SK-N-MC (cell line): Measurements from ENCODE around the gene MOGAT1.
A peak's percentile ranks its signal among the peaks of the same experiment; 100 is the strongest.

Experiments used
- DNase-seq: peaks from one replicate; pipeline ENCODE4 v3.0.0-alpha.2; 2011; ENCODE audit warnings: low read depth, low spot score
- H3K27ac ChIP-seq: fragments of 200-600 bp; sonication (generic); 2 replicates; pipeline ENCODE4 v1.5.1; 2016; ENCODE audit warnings: mixed run types
- H3K36me3 ChIP-seq: fragments of 200-600 bp; sonication (generic); 2 replicates; pipeline ENCODE4 v1.6.1; 2017; ENCODE audit warnings: antibody characterized with exemption, low read length, mixed read lengths; ENCODE audit not compliant: insufficient read depth
- H3K4me3 ChIP-seq: fragments of 200-600 bp; sonication (generic); 2 replicates; pipeline ENCODE4 v1.5.1; 2016
- H3K9ac ChIP-seq: fragments of 200-600 bp; sonication (generic); 2 replicates; pipeline ENCODE4 v1.8.0; 2017; ENCODE audit warnings: mixed run types, mixed read lengths; ENCODE audit not compliant: insufficient read length
- H3K9me3 ChIP-seq: fragments of 200-600 bp; sonication (generic); 2 replicates; pipeline ENCODE4 v1.6.1; 2017; ENCODE audit warnings: low read depth, mild to moderate bottlenecking, antibody characterized with exemption, low read length, moderate library complexity, mixed read lengths
- EZH2 ChIP-seq: fragments of 200-600 bp; sonication (generic); IDR thresholded peaks from one replicate; pipeline ENCODE4 v1.6.1; 2017; ENCODE audit warnings: antibody characterized with exemption
- FOXP2 ChIP-seq: optimal IDR thresholded peaks from 2 replicates; pipeline ENCODE3; 2011; ENCODE audit warnings: mild to moderate bottlenecking, moderate library complexity; ENCODE audit not compliant: insufficient read depth; ENCODE audit errors: extremely low read length, control extremely low read depth
- POLR2AphosphoS5 ChIP-seq: IDR thresholded peaks from 2 replicates; pipeline ENCODE4 v1.6.1; 2012; ENCODE audit warnings: mild to moderate bottlenecking, low read depth, low read length, borderline replicate concordance

Gene MOGAT1

GRCh38 chr2:222734703-222735014 lies 63.2 kb downstream of the MOGAT1 start:
- H3K27ac ChIP-seq, result no peak overlapping the region
- H3K9me3 ChIP-seq, result no peaks in the 10 kb centered on the region
- no peak overlapping the region for H3K9ac ChIP-seq
- no peak for DNase-seq
- no peak overlapping the region for H3K4me3 ChIP-seq
- no peak for TF ChIP-seq EZH2
- no peak for TF ChIP-seq POLR2AphosphoS5
- no peak for TF ChIP-seq FOXP2
- H3K36me3 ChIP-seq, result no peaks in the 10 kb centered on the region

- H3K4me3 ChIP-seq, result no peak overlapping the region
- no peak for DNase-seq
- H3K9ac ChIP-seq, result no peak overlapping the region
- H3K9me3 ChIP-seq, result no peaks in the 10 kb centered on the region
- no peaks in the 10 kb centered on the region for H3K36me3 ChIP-seq
- TF ChIP-seq EZH2 (no peak), FOXP2 (no peak), POLR2AphosphoS5 (no peak)
- H3K27ac ChIP-seq, result no peak overlapping the region
Measured at GRCh38 chr2:222736301-222736700, 64.8 kb downstream of the MOGAT1 start.

DNA sequence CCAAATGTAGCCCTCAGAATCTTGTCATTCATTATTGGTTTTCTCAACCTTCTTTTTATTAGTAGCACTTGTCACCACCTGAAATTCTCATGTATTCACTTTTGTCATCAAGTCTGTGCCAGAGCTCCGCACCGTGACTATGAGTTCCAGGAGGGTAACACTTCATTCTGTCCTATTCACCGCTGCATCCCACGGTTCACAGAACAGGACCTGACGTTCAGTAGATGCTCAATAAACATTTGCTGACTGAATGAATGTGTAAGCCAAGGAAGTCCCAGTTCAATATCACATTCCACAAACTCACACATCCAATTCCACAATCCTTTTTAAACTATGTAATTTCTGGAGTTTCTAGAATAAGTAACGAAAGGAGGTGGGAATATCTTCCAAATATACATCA lies 65.5 kb downstream of the MOGAT1 start:
- TF ChIP-seq EZH2 (no peak), POLR2AphosphoS5 (no peak)
- Histone ChIP-seq H3K36me3 (no peaks in the 10 kb centered on the region), H3K4me3 (no peak overlapping the region), H3K9ac (no peak overlapping the region), H3K9me3 (no peaks in the 10 kb centered on the region), H3K27ac (no peak overlapping the region)
- no peak for DNase-seq

DNA sequence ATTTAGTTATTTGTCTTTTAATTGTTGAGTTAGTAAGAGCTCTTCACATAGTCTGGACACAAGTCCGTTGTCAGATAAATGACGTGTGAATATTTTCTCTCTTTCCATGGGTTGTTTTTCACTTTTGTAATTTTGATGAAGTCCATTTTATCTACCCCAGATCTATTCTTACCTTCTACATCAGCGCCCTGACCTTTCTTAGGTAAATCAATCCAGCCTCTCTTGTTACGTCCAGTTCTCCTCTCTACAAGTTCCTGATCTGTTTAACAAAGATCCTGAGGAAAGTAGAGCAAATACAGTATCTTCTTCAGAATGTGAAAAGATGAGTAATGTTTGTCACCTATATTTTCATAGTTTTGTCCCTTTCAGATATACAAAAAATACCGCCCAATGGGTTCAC lies 66.9 kb downstream of the MOGAT1 start:
- no peak overlapping the region for H3K27ac ChIP-seq
- no peak overlapping the region for H3K4me3 ChIP-seq
- H3K9ac ChIP-seq, result no peak overlapping the region
- H3K36me3 ChIP-seq, result no peaks in the 10 kb centered on the region
- H3K9me3 ChIP-seq, result no peaks in the 10 kb centered on the region
- no peak for DNase-seq
- TF ChIP-seq FOXP2, result no peak
- TF ChIP-seq EZH2, result no peak
- no peak for TF ChIP-seq POLR2AphosphoS5

DNA sequence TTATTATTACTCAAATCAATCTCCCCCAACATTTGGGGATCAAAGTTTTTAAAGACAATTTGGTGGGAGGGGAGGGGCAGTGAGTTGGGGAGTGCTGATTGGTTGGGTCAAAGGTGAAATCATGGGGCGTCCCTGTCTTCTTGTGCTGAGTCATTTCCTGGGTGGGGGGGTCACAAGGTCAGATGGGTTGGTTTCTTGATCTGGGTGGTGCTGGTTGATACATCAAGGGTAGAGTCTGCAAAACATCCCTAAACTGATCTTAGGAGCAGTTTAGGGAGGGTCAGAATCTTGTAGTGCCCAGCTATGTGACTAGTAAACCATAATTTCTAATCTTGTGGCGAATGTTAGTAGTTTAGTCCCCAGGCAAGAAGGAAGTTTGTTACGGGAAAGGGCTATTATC lies 67.4 kb downstream of the MOGAT1 start:
- no peak overlapping the region for H3K27ac ChIP-seq
- H3K9ac ChIP-seq, result no peak overlapping the region
- TF ChIP-seq EZH2 (no peak), POLR2AphosphoS5 (no peak), FOXP2 (no peak)

DNA sequence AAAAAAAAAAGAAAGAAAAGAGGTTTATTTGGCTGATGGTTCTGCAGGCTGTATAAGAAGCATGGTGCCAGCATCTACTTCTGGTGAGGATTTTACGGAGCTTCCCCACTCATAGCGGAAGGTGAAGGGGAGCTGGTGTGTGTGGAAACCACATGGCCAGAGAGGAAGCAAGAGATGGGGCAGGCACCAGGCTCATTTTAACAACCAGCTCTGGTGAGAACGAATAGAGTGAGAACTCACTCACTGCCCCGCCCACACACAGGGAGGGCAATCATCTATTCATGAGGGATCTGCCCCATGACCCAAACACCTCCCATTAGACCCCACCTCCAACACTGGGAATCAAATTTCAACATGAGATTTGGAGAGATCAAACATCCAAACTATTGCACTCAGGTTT lies 68.5 kb downstream of the MOGAT1 start:
- no peaks in the 10 kb centered on the region for H3K36me3 ChIP-seq
- no peak for DNase-seq
- no peak overlapping the region for H3K27ac ChIP-seq
- no peak overlapping the region for H3K4me3 ChIP-seq
- H3K9ac ChIP-seq, result no peak overlapping the region
- TF ChIP-seq FOXP2, result no peak
- H3K9me3 ChIP-seq, result no peaks in the 10 kb centered on the region

More for the DNA sequence above, 67.4 kb downstream of the MOGAT1 start:
- no peaks in the 10 kb centered on the region for H3K36me3 ChIP-seq
- no peak for DNase-seq
- H3K4me3 ChIP-seq, result no peak overlapping the region
- no peaks in the 10 kb centered on the region for H3K9me3 ChIP-seq

DNA sequence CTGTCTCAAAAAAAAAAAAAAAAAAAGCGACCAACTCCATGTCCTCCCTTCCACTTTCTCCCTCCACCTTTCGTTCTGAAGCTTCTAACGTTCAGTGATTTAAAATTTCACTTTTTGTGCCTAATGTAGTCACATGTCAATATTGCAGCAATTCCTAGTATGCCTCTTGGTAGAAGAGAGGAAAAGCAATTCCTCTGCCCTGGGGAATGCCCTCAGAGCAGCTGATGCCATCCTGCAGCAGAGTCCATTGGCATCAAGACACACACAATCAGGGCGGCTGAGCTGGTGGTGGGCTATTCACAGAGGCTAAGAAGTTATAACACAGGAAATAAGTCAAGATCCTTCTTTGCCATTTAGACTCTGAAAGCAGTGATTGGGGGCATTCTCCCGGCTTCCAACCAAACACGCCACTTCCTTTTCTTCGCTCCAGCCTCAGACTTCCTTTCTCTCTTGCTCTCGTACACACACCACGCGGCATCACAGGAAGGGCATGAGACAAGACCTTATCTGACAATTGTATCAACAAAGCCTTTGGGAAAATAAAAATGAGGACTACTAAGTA lies 71.9 kb downstream of the MOGAT1 start:
- TF ChIP-seq EZH2 (no peak), POLR2AphosphoS5 (no peak)
- no peaks in the 10 kb centered on the region for H3K36me3 ChIP-seq
- no peak overlapping the region for H3K27ac ChIP-seq
- H3K9ac ChIP-seq, result no peak overlapping the region
- no peaks in the 10 kb centered on the region for H3K9me3 ChIP-seq
- no peak for DNase-seq
- H3K4me3 ChIP-seq, result no peak overlapping the region

DNA sequence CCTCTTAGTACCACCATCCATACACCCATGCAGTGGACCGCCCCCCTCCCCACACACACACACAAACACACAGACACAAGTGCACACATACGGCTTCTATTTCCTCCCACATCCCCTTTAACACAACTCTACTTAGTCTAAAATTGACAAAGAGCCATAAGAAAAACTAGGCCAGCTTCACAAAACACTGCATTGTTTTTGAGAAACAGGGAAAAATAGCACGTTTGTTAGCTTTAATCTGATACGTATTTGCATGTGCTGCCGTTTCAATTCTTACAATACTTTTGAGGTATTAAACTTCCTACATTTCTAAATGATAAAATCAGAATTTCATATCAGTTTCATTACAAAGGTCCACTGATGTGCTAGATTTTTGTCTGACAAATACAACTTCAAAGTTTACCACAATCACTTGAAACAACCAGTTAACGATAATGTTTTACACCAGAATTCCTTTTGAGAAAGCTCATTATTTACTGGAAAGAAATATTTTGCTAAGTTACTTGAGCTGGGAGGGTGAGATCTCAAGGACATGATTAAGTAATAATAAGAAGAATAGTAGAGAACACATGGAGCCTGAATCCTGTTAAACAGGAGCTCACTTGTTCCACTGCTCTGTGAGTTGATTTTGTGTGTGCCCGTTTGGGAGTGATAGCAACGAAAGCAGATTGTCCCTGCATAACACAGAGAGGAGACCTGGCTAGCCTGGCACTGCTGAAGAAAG lies 74.5 kb downstream of the MOGAT1 start:
- H3K4me3 ChIP-seq, result no peak overlapping the region
- 0 out of 2 replicates have a peak overlapping the region, but pooled peaks have one; percentile 13 for H3K27ac ChIP-seq
- TF ChIP-seq FOXP2 (no peak), POLR2AphosphoS5 (no peak), EZH2 (no peak)
- DNase-seq, result no peak
- H3K9ac ChIP-seq, result no peak overlapping the region
- H3K9me3 ChIP-seq, result no peaks in the 10 kb centered on the region
- H3K36me3 ChIP-seq, result no peaks in the 10 kb centered on the region

- Histone ChIP-seq H3K4me3 (no peak overlapping the region), H3K9me3 (no peaks in the 10 kb centered on the region), H3K27ac (no peak overlapping the region), H3K36me3 (no peaks in the 10 kb centered on the region), H3K9ac (no peak overlapping the region)
- DNase-seq, result no peak
- TF ChIP-seq FOXP2 (no peak), POLR2AphosphoS5 (no peak), EZH2 (no peak)
Measured at GRCh38 chr2:222747526-222748160, 76.2 kb downstream of the MOGAT1 start.
